ENCODE data around the gene LSM5.

The LSM5 gene

GRCh38 chr7:32490127-32490796 is at the start of gene LSM5:
TSS of gene LSM5 (minus strand) at chr7:32490380. CDS start at chr7:32490365, 15 bp downstream.
- DNase-seq (ENCODE audit: low read depth): peak; percentile 76

DNA sequence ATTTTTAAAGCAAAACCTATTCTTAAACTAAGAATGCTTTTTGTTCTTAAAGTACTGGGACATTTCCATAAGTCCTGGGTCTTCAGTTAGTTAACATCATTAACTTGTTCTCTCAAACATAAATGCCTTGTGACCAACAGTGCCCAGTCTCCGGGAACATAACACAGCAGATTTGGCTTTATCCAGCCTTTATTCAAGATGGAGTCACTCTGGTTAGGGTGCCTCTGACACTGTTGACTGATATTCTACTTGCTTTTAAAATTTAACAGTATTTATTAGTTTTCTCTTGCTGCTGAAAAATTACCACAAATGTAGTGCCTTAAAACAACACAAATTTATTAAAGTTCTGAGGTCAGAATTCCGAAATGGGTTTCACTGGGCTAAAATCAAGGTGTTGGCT is 49.2 kb upstream of the LSM5 start:
- no peak for DNase-seq (ENCODE audit: low read depth)

GRCh38 chr7:32537760-32538159 is 47.6 kb upstream of the LSM5 start:
- DNase-seq (ENCODE audit: low read depth): no peak

- no peak for DNase-seq (ENCODE audit: low read depth)
Measured at GRCh38 chr7:32536585-32536984, 46.4 kb upstream of the LSM5 start.

- no peak for DNase-seq (ENCODE audit: low read depth)
Measured at GRCh38 chr7:32536016-32536415, 45.8 kb upstream of the LSM5 start.

GRCh38 chr7:32535162-32535702 is 45.1 kb upstream of the LSM5 start:
- DNase-seq (ENCODE audit: low read depth): no peak

GRCh38 chr7:32533276-32534029 is 43.3 kb upstream of the LSM5 start:
- no peak for DNase-seq (ENCODE audit: low read depth)

GRCh38 chr7:32532716-32533115 is 42.5 kb upstream of the LSM5 start:
- no peak for DNase-seq (ENCODE audit: low read depth)

GRCh38 chr7:32532086-32532485 is 41.9 kb upstream of the LSM5 start:
- no peak for DNase-seq (ENCODE audit: low read depth)

GRCh38 chr7:32531402-32531801 is 41.2 kb upstream of the LSM5 start:
- DNase-seq (ENCODE audit: low read depth): no peak

- DNase-seq (ENCODE audit: low read depth): no peak
Measured at GRCh38 chr7:32525839-32526238, 35.7 kb upstream of the LSM5 start.

- DNase-seq (ENCODE audit: low read depth): no peak
Measured at GRCh38 chr7:32524631-32525030, 34.5 kb upstream of the LSM5 start.

GRCh38 chr7:32522746-32523530 is 32.8 kb upstream of the LSM5 start:
- no peak for DNase-seq (ENCODE audit: low read depth)

GRCh38 chr7:32519763-32520162 is 29.6 kb upstream of the LSM5 start:
- DNase-seq (ENCODE audit: low read depth): no peak

DNA sequence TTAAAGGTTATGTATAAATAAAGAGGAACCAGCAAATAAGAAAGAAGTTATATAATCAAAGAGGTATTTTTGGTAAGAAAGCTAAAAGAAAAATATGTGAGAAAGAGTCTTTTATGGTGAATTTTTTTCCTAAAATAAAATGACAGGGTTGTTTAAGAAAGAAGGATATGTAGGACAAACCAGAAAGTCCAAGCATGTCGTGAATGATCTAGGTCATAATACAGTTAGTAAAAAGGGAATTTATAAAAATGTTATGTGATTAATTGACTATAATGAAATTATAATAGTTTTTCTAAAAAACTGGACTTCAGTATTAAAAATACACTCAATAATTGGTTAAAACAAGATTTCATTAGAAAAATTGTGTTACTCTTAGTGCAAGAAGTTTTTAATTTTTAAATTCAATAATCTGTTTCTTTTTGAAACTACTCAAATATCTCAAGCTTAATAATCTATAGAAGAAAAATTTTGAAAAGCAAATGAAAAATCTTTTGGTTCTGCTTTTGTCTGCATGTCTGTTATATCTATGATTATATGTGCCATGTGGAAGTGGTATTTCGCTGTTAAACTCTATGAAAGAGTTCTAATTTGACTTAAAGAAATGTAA is 28.5 kb upstream of the LSM5 start:
- no peak for DNase-seq (ENCODE audit: low read depth)

GRCh38 chr7:32516551-32517100 is 26.4 kb upstream of the LSM5 start:
- no peak for DNase-seq (ENCODE audit: low read depth)

GRCh38 chr7:32515890-32516550 is 25.8 kb upstream of the LSM5 start:
- DNase-seq (ENCODE audit: low read depth): no peak

DNA sequence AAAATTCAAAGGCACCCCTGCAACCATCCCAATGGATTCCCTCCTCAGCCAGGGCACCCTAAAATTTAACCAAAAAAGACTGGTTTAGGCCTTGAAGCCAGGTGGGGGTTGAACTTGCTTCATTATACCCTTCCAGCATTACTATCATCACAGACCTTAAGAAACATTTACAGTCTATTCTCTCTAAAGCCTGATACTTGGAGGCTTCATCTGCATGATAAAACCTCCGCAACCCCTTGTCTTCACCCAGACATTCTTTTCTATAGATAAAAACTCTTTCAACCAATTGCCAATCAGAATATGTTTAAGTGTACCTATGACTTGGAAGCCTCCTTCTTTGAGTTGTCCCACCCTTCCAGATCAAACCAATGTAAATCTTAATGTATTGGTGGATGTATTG is 23.0 kb upstream of the LSM5 start:
- DNase-seq (ENCODE audit: low read depth): no peak

- no peak for DNase-seq (ENCODE audit: low read depth)
Measured at GRCh38 chr7:32511791-32512190, 21.6 kb upstream of the LSM5 start.

- no peak for DNase-seq (ENCODE audit: low read depth)
Measured at GRCh38 chr7:32507414-32507813, 17.2 kb upstream of the LSM5 start.
